ENCODE results near the gene ACTC1.

Gene ACTC1

DNA sequence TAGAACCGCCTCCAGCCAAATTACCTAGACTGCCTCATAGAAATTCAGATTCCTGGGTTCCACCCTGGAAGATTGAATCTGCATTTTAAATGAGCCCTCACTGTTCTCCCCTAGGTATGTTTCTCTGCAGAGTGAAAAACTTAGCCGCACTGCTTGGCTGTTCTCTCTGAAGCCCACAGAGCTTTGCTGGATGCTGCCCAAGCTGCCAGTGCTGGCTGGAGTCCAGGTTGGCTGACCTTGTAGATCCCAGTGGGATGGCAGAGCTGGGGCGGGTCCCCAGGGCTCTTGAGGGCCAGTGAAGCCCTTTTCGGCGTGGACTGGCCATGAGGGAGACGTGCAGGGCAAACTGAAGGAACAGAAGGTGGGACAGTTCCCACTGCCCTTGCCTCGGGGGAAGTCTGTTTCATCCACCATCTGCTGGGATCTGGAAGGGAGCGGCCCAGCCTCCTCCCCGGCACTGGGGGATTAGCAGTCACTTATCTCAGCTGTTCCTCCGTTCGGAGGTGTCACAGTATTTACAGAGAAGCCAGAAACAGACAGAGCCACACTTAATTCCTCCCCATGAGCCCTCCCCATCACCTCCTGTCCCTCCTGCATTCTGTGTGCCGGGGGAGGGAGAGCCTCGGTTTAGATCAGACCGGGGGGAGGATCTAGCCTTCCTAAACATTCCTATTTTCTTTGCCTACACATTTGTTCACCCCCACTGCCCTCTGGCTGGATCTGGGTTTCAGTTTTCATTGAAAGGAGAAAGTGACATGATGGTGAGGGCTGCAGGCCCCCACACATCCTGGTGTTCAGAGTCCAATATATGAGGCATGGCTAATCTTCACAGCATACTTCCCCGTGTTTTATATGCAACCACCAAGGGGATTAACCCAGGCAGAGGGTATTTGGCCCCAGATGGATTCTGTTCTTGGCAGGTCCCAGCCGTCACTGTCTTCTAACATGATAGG lies 4.1 kb upstream of the ACTC1 start:
- no peak for DNase-seq (ENCODE audit: low spot score)

GRCh38 chr15:34796847-34797435 lies 1.6 kb upstream of the ACTC1 start:
- DNase-seq (ENCODE audit: low spot score) = no peak

GRCh38 chr15:34794590-34795206 lies 651 bp downstream of the ACTC1 start:
- DNase-seq (ENCODE audit: low spot score) = peak; percentile 24

DNA sequence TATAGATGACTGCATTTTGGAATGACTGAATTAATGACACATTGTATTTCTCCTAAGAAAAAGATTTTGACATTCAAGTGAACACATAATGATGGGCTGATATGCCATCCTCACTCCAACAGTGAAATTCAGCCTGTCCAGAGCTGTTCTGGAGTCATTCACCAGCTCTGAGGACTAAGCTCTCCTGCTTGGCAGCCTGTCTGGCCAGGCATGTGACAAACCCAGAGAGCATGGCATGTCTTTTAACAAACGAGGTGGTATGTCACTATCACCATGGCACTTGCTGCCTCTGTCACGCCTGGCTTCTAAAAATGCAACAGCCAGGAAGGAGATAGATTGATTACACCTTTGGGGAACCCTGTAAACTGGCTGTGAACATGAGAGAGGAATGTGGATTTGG lies 1.4 kb downstream of the ACTC1 start:
- no peak for DNase-seq (ENCODE audit: low spot score)

- no peak for DNase-seq (ENCODE audit: low spot score)
Measured at GRCh38 chr15:34793071-34793470, 2.3 kb downstream of the ACTC1 start.

- DNase-seq (ENCODE audit: low spot score) = no peak
Measured at GRCh38 chr15:34791701-34792100, 3.6 kb downstream of the ACTC1 start.

DNA sequence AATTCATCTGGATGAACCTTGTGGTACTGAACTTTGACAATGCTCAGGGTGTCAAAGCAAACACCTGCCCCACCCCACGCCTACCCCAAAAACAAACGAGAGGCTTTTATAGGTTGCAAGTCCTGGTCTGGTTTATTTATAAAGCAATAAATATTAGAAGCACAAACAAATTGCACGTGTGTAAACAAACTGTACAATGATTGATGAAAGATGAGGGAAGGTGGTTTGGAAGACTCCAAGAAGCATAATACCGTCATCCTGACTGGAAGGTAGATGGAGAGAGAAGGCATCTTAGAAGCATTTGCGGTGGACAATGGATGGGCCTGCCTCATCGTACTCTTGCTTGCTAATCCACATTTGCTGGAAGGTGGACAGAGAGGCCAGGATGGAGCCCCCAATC lies 5.2 kb downstream of the ACTC1 start:
- no peak for DNase-seq (ENCODE audit: low spot score)

DNA sequence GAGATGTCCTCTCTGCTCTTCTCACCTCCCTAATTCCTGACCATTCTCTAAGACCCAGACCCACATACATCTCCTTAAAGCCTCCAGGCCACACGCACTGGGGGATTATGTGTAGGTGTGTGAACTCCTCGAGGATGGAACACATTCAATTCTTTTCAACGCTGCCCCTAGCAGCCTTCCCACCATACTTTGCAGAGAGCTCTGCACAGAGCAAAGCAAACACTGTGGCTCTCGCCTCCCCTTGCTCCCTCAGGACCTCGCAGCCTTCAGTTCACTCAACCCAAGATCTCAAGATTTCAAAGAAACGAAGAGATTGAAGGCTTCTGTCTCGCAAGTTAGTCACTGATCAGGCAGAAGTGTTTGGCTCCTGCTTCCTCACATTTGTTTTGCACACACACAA lies 6.0 kb downstream of the ACTC1 start:
- DNase-seq (ENCODE audit: low spot score) = no peak

- no peak for DNase-seq (ENCODE audit: low spot score)
Measured at GRCh38 chr15:34786206-34786605, 9.1 kb downstream of the ACTC1 start.

GRCh38 chr15:34783991-34784390 lies 11.4 kb downstream of the ACTC1 start:
- no peak for DNase-seq (ENCODE audit: low spot score)

GRCh38 chr15:34783431-34783830 lies 11.9 kb downstream of the ACTC1 start:
- no peak for DNase-seq (ENCODE audit: low spot score)

DNA sequence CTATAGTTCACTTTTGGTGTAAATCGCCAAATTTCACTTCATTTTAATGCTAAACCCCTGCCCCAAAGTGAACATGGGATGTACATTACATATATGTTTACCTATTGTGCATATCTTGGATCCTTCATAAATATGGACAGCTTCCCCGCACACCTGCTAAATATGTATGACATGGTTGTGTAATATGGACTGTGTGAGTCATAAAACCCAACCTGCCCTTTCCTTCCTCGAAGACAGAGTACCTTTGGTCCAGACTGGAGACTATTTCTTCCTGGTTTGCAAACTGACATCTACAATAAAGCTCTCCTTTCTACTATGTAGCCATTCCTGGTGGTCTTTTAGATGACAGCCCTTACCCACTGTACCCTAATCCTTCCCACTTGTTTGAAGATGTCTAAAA lies 12.4 kb downstream of the ACTC1 start:
- DNase-seq (ENCODE audit: low spot score) = no peak

GRCh38 chr15:34780725-34781124 lies 14.6 kb downstream of the ACTC1 start:
- DNase-seq (ENCODE audit: low spot score) = no peak

DNA sequence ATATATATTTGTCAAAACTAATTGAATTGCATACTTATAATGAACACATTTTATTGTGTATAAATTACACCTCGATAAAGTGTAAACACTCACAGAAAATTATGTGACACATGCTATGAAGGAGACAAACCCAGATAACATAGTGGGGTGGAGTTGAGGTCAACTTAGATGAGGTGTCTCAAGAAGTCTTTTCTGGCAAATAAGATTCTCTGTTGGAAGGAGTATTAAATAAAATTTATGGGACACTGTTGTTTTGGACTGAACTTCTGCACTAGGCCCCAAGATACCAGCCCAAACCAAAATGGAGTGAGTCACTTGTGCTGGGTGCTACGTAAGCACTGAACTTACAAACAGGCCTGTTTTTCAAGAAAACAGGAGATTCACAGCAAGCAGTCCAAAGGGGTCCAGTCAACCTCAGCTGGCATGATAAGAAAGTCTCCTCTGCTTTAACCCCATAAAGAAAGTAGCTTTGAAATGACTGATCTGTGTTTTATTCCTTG lies 18.7 kb downstream of the ACTC1 start:
- DNase-seq (ENCODE audit: low spot score) = no peak

DNA sequence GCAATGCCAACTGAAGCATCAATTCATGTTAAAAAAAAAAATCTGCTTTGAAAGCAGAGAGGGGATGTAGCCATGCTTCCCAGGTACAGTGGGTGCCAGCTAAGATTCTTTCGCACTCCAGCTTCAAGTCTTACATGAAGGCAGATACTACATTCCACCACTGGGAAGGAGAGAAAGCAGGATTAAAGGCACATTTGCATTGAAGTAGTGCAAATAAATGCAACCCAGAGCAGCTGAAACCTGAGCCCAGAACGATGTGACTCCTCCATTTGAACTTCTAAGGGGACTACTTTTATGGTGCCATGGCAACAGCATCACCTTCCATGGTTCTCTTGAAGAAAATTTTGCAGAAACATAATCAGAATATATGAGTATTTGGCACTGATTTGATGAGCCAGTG lies 21.4 kb downstream of the ACTC1 start:
- peak; percentile 23 for DNase-seq (ENCODE audit: low spot score)

GRCh38 chr15:34773013-34773412 lies 22.3 kb downstream of the ACTC1 start:
- DNase-seq (ENCODE audit: low spot score) = no peak

DNA sequence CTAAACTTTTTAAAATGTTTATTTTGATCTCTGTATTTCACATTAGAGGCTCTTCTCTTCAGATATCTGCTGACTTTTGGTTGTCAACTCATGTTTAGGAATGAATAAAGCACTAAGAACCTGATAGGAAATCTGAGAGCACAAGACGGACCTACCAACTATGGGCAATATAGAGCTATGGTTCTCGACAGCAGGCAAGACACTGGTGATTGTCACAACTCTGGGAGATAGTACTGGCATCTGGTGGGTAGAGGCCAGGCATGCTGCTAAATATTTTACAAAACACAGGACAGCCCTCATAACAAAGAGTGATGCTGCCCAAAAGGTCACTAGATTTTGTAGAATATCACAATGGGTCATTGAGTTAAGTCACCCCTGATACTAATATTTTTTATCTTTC lies 23.0 kb downstream of the ACTC1 start:
- no peak for DNase-seq (ENCODE audit: low spot score)

DNA sequence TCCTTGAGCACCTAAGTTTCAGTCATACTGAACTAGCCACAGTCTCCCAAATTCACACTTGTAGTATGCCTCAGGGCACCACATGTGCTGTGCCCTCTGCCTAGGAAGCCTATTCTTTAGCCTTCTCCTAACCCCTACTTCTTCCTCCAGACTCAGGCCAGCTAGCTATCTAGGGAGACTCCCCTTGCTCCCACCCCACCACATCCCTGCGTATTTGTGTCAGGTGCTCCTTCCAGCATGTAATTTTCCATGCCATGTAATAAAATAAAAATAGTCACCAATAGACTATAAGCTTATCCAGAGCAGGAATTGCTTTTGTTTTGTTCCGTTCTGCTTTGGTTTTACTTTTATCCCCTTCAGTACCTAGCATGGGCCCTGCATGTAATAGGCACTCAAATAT lies 25.6 kb downstream of the ACTC1 start:
- DNase-seq (ENCODE audit: low spot score) = no peak

GRCh38 chr15:34768530-34768929 lies 26.8 kb downstream of the ACTC1 start:
- DNase-seq (ENCODE audit: low spot score) = no peak

- no peak for DNase-seq (ENCODE audit: low spot score)
Measured at GRCh38 chr15:34765741-34766140, 29.6 kb downstream of the ACTC1 start.

DNA sequence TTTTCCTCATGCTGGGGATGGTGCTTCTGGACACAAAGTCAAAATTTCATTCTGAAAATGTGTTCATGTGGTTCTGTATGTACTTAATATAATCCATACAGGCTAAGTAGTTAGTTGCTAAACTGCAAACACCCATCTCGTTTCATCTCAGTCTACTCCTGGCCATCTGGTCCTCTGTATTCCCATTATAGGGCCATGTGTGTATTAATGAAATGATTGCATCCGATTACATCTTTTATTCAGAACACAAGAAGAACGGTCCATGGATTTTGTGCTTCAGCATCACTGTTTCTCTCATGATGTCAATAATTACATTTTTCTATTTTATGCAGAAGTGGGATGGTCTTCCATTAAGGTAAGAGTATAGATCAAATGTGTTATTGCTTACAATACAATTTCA lies 34.4 kb downstream of the ACTC1 start:
- DNase-seq (ENCODE audit: low spot score) = no peak

DNA sequence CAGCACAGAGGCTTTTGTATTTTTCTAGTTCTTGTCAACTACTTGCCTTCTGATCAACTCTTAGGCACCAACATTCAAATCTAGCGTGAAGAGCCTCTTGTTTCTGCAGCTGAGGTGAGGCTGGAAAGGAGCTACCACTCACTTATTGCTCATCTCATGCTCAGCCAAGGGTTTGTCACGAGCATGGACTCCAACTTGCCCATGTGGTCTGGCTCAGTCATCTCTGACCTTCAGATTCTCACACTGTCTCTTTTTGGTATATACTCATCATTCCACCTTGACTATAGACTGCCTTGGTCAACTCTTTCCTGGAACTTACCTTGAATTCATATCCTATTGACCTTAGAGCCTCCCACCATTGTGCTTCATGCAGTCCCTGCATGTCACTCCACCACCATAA lies 35.4 kb downstream of the ACTC1 start:
- no peak for DNase-seq (ENCODE audit: low spot score)

- no peak for DNase-seq (ENCODE audit: low spot score)
Measured at GRCh38 chr15:34759347-34759746, 36.0 kb downstream of the ACTC1 start.

All from iPS-NIHi11 (cell line).